Measurements from ENCODE around the gene RRP1B.

DNA sequence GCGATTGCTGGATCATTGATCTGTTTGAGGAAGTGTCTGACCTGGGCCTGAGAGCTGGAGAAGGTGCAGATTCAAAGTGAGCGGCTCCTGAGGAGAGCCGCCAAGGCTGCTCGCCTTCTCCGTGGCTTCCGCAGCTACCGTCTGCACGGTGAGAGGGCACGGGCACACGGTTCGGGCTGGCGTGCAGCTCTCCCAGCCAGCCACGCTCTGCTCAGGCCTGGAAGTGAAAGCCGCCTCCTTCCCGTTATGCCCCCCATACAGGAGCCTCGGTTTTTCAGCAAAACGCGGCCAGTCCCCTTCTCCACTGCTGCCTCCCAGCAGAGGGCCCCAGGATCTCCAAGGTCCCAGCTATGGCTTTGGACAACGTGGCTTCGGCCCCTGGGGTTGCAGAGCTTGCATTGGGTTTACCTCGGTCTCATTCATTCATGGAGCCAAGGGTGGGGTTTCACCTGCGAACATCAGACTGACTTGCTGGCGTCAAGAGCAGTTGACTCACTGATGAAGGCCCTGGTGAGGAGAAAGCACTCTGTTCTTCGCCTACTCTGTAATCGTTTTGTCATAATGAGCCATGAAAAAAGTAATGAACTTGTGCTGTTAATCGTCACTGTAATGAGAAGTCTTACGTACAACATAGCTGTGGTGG lies 35.2 kb downstream of the RRP1B start:
- no peak for TF ChIP-seq EP300 (IDR thresholded peaks at IDR 0.05)
- no peak for TF ChIP-seq CTCF (IDR thresholded peaks at IDR 0.05)
- no peak for TF ChIP-seq POLR2A (IDR thresholded peaks at IDR 0.05; ENCODE audit: low read depth)
- no peak for TF ChIP-seq POLR2AphosphoS5 (IDR thresholded peaks at IDR 0.05)
